CD4-positive, CD25-positive, alpha-beta regulatory T cell (primary cell): ENCODE data around the gene FAM83C. TPM values are rescaled to one million over a fixed set of nuclear protein-coding genes. Genes with fewer than 3 reads are reported as not detected.
"Not testable (repeated sequence)": the region's sequence is repeated elsewhere in the genome, so short reads cannot be mapped to it uniquely, and the experiment has no call there.

Experiments used
- ATAC-seq, 2 donors: fragments of 150-1000 bp; cut with Tn5 transposase; one replicate each; pipeline ENCODE4 v1.10.0; 2021; ENCODE audit warnings: low read depth in 2 of 2, moderate number of reproducible peaks in 2 of 2, moderate library complexity in 1 of 2
- DNase-seq, 3 donors: peaks; one replicate each; pipeline versions ENCODE4 v3.0.0 to v3.0.0-alpha.2; 2012 to 2022; ENCODE audit warnings: mixed read lengths in 1 of 3
- H3K27ac ChIP-seq: one replicate; pipeline ENCODE4 v1.7.0; 2013; ENCODE audit warnings: mild to moderate bottlenecking, low read length; ENCODE audit not compliant: insufficient read depth, poor library complexity, severe bottlenecking
- H3K27me3 ChIP-seq: one replicate; pipeline ENCODE4 v1.7.0; 2013; ENCODE audit warnings: low read length; ENCODE audit not compliant: control insufficient read depth, insufficient read depth
- H3K36me3 ChIP-seq: one replicate; pipeline ENCODE4 v1.7.0; 2013; ENCODE audit warnings: mild to moderate bottlenecking, low read length, moderate library complexity; ENCODE audit not compliant: control insufficient read depth, insufficient read depth
- H3K4me1 ChIP-seq: 2 replicates; pipeline ENCODE4 v1.7.0; 2013; ENCODE audit warnings: mild to moderate bottlenecking, low read length; ENCODE audit not compliant: insufficient read depth, control insufficient read depth, poor library complexity, severe bottlenecking
- H3K4me3 ChIP-seq: one replicate; pipeline ENCODE4 v1.7.0; 2013; ENCODE audit warnings: low read depth, mild to moderate bottlenecking, low read length, moderate library complexity
- H3K9me3 ChIP-seq, 2 experiments: 1 replicate in 1 of 2; 2 replicates in 1 of 2; pipeline ENCODE4 v1.7.0; 2013; ENCODE audit warnings: low read length in 2 of 2, mild to moderate bottlenecking in 1 of 2, moderate library complexity in 1 of 2; ENCODE audit not compliant: control insufficient read depth in 2 of 2
- H3K27ac Mint-ChIP-seq, 3 donors: one replicate each; pipeline ENCODE4 v1.8.0; 2020 to 2022; ENCODE audit warnings: mild to moderate bottlenecking in 3 of 3, mixed read lengths in 3 of 3, moderate library complexity in 2 of 3
- H3K27me3 Mint-ChIP-seq: one replicate; pipeline ENCODE4 v1.8.0; 2022; ENCODE audit warnings: mild to moderate bottlenecking, mixed read lengths
- H3K36me3 Mint-ChIP-seq: one replicate; pipeline ENCODE4 v1.8.0; 2020; ENCODE audit warnings: mixed read lengths
- H3K4me1 Mint-ChIP-seq, 4 donors: one replicate each; pipeline ENCODE4 v1.8.0; 2020 to 2022; ENCODE audit warnings: mixed read lengths in 4 of 4, mild to moderate bottlenecking in 1 of 4
- H3K4me3 Mint-ChIP-seq, 4 donors: one replicate each; pipeline ENCODE4 v1.8.0; 2020 to 2022; ENCODE audit warnings: mild to moderate bottlenecking in 4 of 4, mixed read lengths in 4 of 4, moderate library complexity in 3 of 4
- H3K9me3 Mint-ChIP-seq, 7 donors: one replicate each; pipeline ENCODE4 v1.8.0; 2020 to 2022; ENCODE audit warnings: mixed read lengths in 7 of 7, mild to moderate bottlenecking in 3 of 7, moderate library complexity in 2 of 7
- polyA plus RNA-seq, 4 donors: library from polyadenylated mRNA; unstranded; fragments of 300-500 nt; fragmentation: Illumina TruSeq; gene quantifications; one replicate each; pipeline ENCODE4 v1.2.3, GENCODE V29; 2021
- total RNA-seq: library from RNA; stranded (reverse); gene quantifications from one replicate; pipeline ENCODE4 v1.2.3, GENCODE V29; 2022

The FAM83C gene
- total and polyA plus RNA-seq, 5 donors from 2014 or later: not detected

DNA sequence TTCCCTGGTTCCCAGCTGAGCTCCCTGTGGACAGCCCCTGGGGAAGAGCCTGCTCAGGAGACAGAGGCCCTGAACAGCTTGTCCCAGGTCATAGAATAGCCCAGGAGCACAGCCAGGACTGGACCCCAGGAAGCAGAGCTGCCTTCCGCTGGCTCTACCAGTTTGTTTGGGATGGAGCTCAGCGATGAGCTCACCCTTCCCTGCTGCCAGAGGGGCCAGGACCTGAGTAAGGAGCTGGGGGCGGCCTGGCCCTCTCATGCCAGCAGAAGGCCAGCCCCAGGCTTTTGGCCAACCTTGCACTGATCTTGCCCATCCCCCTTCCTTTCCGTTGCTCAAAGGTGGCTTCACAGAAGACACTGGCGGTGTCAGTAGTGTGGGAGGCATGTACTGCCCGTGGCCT lies 31.8 kb downstream of the FAM83C start:
- H3K27me3 Mint-ChIP-seq: no peaks in the 10 kb centered on the region
- peaks cover 28% of the 10 kb centered on the region for H3K36me3 Mint-ChIP-seq
- Histone ChIP-seq H3K27ac (no peak overlapping the region), H3K27me3 (no peaks in the 10 kb centered on the region), H3K36me3 (peaks cover 14% of the 10 kb centered on the region), H3K9me3 (no peaks in the 10 kb centered on the region), H3K4me1 (no peaks in the 10 kb centered on the region), H3K4me3 (no peak overlapping the region)
- H3K4me1 Mint-ChIP-seq: peaks cover 0 to 9% (median 4%) of the 10 kb centered on the region in 4 donors
- H3K9me3 Mint-ChIP-seq: no peaks in the 10 kb centered on the region
- H3K27ac Mint-ChIP-seq: no peak overlapping the region
- DNase-seq (no peak), ATAC-seq (no peak)
- H3K4me3 Mint-ChIP-seq: no peak overlapping the region

DNA sequence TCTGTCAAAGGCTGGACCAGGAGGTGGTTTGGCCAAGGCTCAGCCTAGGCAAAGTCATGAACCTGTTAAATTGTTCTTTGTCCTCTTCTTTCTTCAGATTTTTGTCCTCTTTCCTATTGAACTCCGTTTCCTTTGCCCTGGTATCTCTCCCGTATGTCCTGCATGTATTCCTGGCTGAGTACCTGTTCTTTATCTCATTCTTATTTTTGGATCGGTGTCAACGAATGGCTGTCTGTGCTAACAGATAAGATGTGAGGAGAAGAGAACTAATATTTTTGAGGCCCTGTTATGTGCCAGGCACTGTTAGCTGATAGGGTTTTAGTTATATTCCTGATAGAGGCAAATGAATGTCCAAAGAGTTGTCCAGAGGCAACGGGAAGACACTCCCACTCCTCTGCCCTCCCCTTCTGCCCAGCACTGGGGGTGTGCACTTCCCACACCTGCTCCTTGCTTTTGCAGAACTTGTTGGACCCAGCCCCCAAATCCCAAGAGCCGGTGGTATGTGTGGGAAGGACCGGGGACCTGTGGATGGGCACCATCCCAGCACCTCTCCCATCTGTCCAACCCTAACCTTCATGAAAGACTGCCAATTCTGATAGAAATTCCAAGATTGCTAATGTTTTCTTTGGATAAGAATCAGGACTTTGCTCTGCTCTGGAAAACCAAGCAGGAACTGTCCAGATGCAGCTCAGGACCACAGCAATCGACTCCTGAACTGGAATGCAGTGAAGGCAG lies 34.9 kb downstream of the FAM83C start:
- H3K4me3 Mint-ChIP-seq: no peak overlapping the region
- no peaks in the 10 kb centered on the region for H3K9me3 Mint-ChIP-seq
- H3K27me3 Mint-ChIP-seq: no peaks in the 10 kb centered on the region
- Histone ChIP-seq H3K36me3 (peaks cover 5% of the 10 kb centered on the region), H3K4me1 (peaks cover 3% of the 10 kb centered on the region), H3K9me3 (no peaks in the 10 kb centered on the region), H3K27me3 (no peaks in the 10 kb centered on the region), H3K27ac (no peak overlapping the region), H3K4me3 (no peak overlapping the region)
- peaks cover 2 to 11% (median 4%) of the 10 kb centered on the region in 4 donors for H3K4me1 Mint-ChIP-seq
- no peak overlapping the region for H3K27ac Mint-ChIP-seq
- peaks cover 32% of the 10 kb centered on the region for H3K36me3 Mint-ChIP-seq
- DNase-seq (no peak), ATAC-seq (no peak)

GRCh38 chr20:35254448-35254999 lies 37.7 kb downstream of the FAM83C start:
- ATAC-seq (no peak), DNase-seq (no peak)
- no peak overlapping the region for H3K4me3 Mint-ChIP-seq
- peaks cover 1% of the 10 kb centered on the region for H3K36me3 ChIP-seq
- no peaks in the 10 kb centered on the region for H3K27me3 Mint-ChIP-seq
- H3K27me3 ChIP-seq: no peaks in the 10 kb centered on the region
- H3K9me3 Mint-ChIP-seq: no peaks in the 10 kb centered on the region
- peaks cover 5% of the 10 kb centered on the region for H3K4me1 ChIP-seq
- H3K9me3 ChIP-seq: no peaks in the 10 kb centered on the region
- no peak overlapping the region for H3K4me3 ChIP-seq
- no peak overlapping the region for H3K27ac Mint-ChIP-seq
- H3K36me3 Mint-ChIP-seq: peaks cover 33% of the 10 kb centered on the region
- no peak overlapping the region for H3K27ac ChIP-seq
- peaks cover 10 to 16% (median 10%) of the 10 kb centered on the region in 4 donors for H3K4me1 Mint-ChIP-seq

- H3K9me3 ChIP-seq: no peaks in the 10 kb centered on the region
- no peaks in the 10 kb centered on the region for H3K9me3 Mint-ChIP-seq
- peaks cover 5% of the 10 kb centered on the region for H3K4me1 ChIP-seq
- H3K4me1 Mint-ChIP-seq: peaks cover 8 to 13% (median 10%) of the 10 kb centered on the region in 4 donors
- H3K27me3 Mint-ChIP-seq: no peaks in the 10 kb centered on the region
- DNase-seq (no peak), ATAC-seq (no peak)
- no peak overlapping the region for H3K27ac ChIP-seq
- peaks cover 25% of the 10 kb centered on the region for H3K36me3 Mint-ChIP-seq
- H3K4me3 Mint-ChIP-seq: no peak overlapping the region
- H3K4me3 ChIP-seq: no peak overlapping the region
- no peaks in the 10 kb centered on the region for H3K36me3 ChIP-seq
- H3K27me3 ChIP-seq: no peaks in the 10 kb centered on the region
- H3K27ac Mint-ChIP-seq: peak overlapping the region in 2 of 3 donors; percentile 46 to 56
Measured at GRCh38 chr20:35253010-35253409, 39.2 kb downstream of the FAM83C start.

GRCh38 chr20:35252598-35252997 lies 39.6 kb downstream of the FAM83C start:
- not testable (repeated sequence) for H3K27ac ChIP-seq, H3K27me3 Mint-ChIP-seq, H3K9me3 Mint-ChIP-seq, H3K36me3 ChIP-seq, H3K4me3 ChIP-seq, H3K4me1 ChIP-seq, H3K4me3 Mint-ChIP-seq, H3K9me3 ChIP-seq, DNase-seq, H3K27me3 ChIP-seq, ATAC-seq
- Mint-ChIP-seq H3K36me3 (peaks cover 29% of the 10 kb centered on the region), H3K4me1 (peaks cover 5 to 15% (median 10%) of the 10 kb centered on the region in 4 donors), H3K27ac (peak overlapping the region; percentile 43 to 82 (median 43))

DNA sequence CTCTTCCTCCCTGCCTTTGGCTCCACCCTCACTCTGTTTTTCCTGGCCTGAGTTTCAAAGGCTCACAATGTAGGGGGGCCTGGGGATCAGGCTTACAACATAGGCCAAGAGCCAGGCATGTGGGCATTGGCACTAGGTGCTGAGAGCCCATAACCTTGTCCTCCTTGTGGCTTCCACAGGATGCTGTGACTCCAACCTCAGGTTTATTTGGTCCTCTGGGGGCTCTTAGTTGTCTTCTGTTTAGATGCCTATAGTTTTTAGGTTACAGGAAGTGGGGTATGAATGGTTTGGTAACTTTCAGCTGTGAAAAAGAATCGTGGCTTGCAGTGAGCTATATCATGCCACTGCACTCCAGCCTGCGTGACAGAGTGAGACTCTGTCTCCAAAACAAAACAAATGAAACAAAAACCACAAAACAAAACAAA lies 40.2 kb downstream of the FAM83C start:
- Mint-ChIP-seq H3K4me1 (peaks cover 5 to 15% (median 10%) of the 10 kb centered on the region in 4 donors), H3K9me3 (no peaks in the 10 kb centered on the region), H3K27ac (peak overlapping the region; percentile 43 to 82 (median 43)), H3K27me3 (no peaks in the 10 kb centered on the region), H3K4me3 (peak overlapping the region in 1 of 4 donors; percentile 22), H3K36me3 (peaks cover 29% of the 10 kb centered on the region)
- peak in 1 of 3 donors; percentile 45 for DNase-seq
- H3K4me3 ChIP-seq: no peak overlapping the region
- H3K27ac ChIP-seq: no peak overlapping the region
- peaks cover 5% of the 10 kb centered on the region for H3K4me1 ChIP-seq
- peak; percentile 52 to 63 for ATAC-seq
- H3K36me3 ChIP-seq: no peaks in the 10 kb centered on the region
- no peaks in the 10 kb centered on the region for H3K27me3 ChIP-seq
- H3K9me3 ChIP-seq: no peaks in the 10 kb centered on the region

- Mint-ChIP-seq H3K4me3 (no peak overlapping the region), H3K4me1 (peaks cover 5 to 15% (median 10%) of the 10 kb centered on the region in 4 donors), H3K27me3 (no peaks in the 10 kb centered on the region), H3K27ac (peak overlapping the region in 1 of 3 donors; percentile 31), H3K9me3 (no peaks in the 10 kb centered on the region), H3K36me3 (peaks cover 25% of the 10 kb centered on the region)
- ATAC-seq (no peak), DNase-seq (no peak)
- H3K9me3 ChIP-seq: no peaks in the 10 kb centered on the region
- H3K4me3 ChIP-seq: no peak overlapping the region
- H3K36me3 ChIP-seq: no peaks in the 10 kb centered on the region
- H3K27me3 ChIP-seq: no peaks in the 10 kb centered on the region
- peaks cover 5% of the 10 kb centered on the region for H3K4me1 ChIP-seq
- no peak overlapping the region for H3K27ac ChIP-seq
Measured at GRCh38 chr20:35251613-35251940, 40.6 kb downstream of the FAM83C start.
